Measurements from ENCODE around the gene ROR2. TPM values are rescaled to one million over a fixed set of nuclear protein-coding genes. Genes with fewer than 3 reads are reported as not detected.
"Not testable (repeated sequence)": the region's sequence is repeated elsewhere in the genome, so short reads cannot be mapped to it uniquely, and the experiment has no call there.

ROR2 gene
- total RNA-seq, 1 experiment from 2014 or later: not detected

DNA sequence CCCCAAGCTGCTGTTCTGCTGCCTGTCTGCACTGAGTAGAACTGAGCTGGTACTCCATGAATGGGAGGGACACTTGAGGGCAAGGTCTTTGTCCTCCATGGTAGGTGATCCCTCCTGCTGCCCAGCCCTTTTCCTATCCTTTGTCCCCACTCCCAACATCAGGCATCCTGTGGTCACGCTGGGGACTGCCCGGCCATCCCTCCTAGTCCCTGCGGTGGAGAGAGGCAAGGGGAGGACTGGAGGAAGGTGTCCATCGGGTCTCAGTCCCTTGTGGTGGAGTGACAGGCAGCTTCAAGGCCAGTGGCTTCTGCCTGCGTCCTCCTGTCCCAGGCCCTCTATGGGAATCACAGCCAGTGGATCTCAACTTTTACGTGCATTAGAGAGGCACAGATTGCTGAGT, 25.9 kb downstream of the ROR2 start:
- DNase-seq (ENCODE audit: low read depth): no peak

DNA sequence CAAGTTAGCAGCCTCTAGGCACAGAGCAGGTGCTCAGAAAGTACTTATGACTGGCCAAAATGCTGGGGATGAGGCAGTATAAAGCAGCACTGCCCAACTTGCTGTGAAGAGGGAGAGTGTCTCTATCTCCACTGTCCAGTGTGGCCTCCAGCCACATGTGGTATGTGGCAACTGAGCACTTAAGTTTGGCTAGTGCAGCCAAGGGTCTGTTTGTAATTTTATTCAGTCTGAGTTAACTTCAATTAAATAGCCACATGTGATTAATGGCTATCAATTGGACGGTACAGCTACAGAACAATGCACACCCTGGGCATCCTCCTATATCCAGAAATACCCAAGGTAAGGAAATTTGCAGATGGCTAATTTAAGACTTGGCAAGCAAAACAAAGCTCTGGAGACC, 26.9 kb downstream of the ROR2 start:
- no peak for DNase-seq (ENCODE audit: low read depth)

DNA sequence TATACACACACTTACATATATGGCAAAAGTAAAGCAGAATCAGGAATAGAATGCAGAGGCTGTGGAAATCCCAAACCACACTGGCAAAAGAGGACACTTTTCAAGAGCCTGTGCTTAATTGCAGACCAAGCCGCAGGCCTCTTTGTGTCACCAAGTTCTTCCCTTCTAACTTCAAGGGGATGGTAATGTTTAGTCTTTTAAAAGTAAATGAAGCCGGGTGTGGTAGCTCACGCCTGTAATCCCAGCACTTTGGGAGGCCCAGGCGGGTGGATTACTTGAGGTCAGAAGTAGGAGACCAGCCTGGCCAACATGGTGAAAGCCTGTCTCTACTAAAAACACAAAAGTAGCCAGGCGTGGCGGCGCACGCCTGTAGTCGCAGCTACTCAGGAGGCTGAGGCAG, 28.7 kb downstream of the ROR2 start:
- DNase-seq (ENCODE audit: low read depth): no peak

GRCh38 chr9:91920630-91921350, 29.2 kb downstream of the ROR2 start:
- DNase-seq (ENCODE audit: low read depth): no peak

DNA sequence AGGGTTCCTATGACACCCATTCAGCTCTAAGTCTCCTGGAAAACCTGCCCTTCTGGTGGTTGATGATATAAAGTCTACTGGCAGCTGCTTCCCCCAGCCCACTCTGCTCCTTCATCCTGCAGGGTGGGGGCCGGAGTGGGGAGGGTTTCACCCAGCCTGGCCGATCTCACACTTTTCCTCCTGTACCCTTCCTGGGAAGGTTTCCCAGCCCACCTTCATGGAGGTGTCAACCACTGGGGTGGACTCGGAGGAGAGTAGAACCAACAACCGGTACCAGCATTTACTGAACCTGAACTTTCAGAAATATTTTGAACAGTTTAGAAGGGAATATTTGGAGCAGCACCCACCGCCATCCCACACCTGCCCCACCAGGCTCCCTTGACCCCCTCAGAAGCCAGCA, 30.4 kb downstream of the ROR2 start:
- no peak for DNase-seq (ENCODE audit: low read depth)

DNA sequence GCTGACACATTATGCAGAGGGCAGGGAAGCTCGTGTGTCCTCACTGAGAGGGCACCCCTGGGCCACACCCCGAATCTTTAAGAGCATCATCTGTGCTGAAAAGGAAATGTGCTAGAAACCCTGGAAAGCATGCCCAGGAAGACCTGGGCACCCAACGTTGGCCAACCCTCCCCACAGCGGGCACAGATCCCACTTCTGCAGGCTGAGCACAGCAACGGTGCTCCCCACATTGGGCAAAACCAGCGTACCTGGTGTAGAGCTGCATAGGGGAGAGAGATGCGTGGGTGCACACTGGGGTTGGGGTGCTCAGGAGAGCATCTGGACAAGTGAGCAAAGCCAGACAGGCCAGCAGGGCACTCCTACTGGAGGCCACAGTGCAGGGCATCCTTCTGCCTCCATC, 32.6 kb downstream of the ROR2 start:
- DNase-seq (ENCODE audit: low read depth): no peak

GRCh38 chr9:91915524-91916263, 34.3 kb downstream of the ROR2 start:
- DNase-seq (ENCODE audit: low read depth): no peak

DNA sequence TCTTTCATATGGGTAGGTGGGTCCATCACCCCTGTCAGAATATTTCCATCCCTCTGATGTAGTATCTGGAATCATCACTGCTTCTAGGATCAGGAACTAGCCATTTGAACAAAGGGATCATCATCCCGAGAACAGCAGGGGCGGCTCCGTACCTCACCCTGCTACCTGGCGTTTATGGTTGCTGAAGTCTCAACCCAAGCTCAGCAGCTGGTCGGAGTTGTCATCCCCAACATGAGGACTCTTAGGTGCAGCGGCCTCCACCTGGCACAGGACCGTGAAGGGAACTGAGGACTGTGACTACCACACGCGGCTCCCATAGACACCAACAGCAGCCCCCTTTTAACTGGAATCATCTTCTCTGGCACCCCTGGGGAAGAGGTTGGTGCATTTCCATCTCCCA, 35.1 kb downstream of the ROR2 start:
- DNase-seq (ENCODE audit: low read depth): no peak

GRCh38 chr9:91914404-91914803, 35.6 kb downstream of the ROR2 start:
- DNase-seq (ENCODE audit: low read depth): no peak

DNA sequence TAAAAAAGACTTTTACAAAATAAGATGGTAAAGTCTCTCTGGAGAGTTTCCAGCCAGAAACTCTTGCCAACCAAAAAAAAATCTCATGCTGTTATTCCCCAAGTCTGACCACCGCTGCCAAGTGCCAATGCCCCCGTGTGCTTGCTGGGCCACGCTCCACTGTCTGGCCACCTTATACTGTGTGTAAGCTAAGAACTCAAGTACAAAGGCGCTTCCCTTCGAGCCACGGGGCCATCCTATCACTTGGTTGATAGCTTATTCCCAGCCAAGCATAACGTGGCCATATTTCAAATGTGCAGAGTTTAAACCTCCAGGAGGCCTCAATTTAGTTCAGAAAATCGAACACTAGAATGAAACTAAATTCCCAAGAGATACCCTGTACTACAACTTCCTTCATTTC, 36.0 kb downstream of the ROR2 start:
- no peak for DNase-seq (ENCODE audit: low read depth)

- DNase-seq (ENCODE audit: low read depth): no peak
Measured at GRCh38 chr9:91913096-91913495, 36.9 kb downstream of the ROR2 start.

DNA sequence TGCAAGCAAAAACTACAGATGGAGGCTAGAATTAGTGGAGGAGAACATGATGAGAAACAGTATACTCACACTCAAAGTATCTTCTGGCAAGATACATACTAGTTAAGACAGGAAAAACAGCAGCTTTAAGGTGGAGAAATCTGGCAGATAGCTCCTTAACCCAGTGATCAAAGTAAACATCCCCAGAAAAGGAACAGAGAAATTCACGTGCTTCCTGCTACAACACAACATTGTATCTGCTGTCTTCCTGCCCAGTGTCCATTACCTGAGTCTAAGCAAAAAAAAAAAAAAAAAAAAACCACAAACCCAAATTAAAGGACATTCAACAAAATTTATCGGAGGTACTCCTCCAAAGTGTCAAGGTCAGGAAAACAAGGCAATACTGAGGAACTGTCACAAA, 38.4 kb downstream of the ROR2 start:
- DNase-seq (ENCODE audit: low read depth): no peak

- not testable (repeated sequence) for DNase-seq (ENCODE audit: low read depth)
Measured at GRCh38 chr9:91909256-91909655, 40.8 kb downstream of the ROR2 start.

- DNase-seq (ENCODE audit: low read depth): no peak
Measured at GRCh38 chr9:91908746-91909145, 41.3 kb downstream of the ROR2 start.

- DNase-seq (ENCODE audit: low read depth): no peak
Measured at GRCh38 chr9:91908293-91908623, 41.8 kb downstream of the ROR2 start.

- DNase-seq (ENCODE audit: low read depth): no peak
Measured at GRCh38 chr9:91907484-91908292, 42.3 kb downstream of the ROR2 start.

- DNase-seq (ENCODE audit: low read depth): no peak
Measured at GRCh38 chr9:91905991-91906469, 44.0 kb downstream of the ROR2 start.

DNA sequence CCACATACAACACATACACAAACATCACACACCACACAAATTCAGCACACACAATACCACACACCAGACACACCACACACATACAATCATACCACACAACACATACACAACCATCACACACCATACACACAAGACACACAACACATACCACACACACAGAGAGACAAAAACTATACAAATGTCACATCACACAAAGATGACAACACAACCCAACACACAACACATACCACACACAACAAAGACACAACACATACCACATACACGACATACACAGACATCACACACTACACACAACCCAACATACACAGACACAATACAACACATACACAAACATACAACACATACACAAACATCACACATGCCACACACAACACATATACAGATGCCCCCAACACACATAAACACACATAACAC, 44.8 kb downstream of the ROR2 start:
- DNase-seq (ENCODE audit: low read depth): no peak

- no peak for DNase-seq (ENCODE audit: low read depth)
Measured at GRCh38 chr9:91904588-91905236, 45.3 kb downstream of the ROR2 start.

GRCh38 chr9:91903126-91903911, 46.7 kb downstream of the ROR2 start:
- DNase-seq (ENCODE audit: low read depth): no peak

DNA sequence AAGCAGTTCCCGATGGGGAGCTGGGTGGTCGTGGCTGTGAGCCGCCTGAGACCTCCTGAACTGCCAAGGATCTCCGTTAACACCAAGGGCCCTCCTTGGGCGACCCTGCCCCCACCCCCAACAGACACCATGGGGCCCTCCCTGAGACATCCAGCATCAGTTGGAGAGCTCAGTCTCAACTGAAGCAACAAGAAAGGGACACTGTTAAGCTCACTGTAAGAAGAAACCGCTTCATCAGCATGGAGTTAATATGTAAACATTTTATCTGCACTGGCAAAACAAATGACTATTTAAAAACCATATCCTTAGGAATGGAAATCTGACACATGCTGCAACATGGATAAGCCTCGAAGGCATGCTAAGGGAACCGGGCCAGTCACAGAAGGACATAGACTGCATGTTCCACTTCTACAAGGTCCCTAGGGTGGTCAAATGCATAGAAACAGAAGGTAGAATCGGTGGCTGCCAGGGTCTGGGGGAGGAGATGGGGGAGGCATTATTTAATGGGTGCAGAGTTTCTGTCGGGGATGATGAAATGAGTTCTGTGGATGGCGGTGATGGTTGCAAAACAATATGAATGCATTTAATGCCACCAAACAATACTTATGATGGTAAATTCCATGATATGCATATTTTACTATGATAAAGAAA, 47.4 kb downstream of the ROR2 start:
- DNase-seq (ENCODE audit: low read depth): no peak
